ENCODE measurements around the gene SH3RF3. TPM values are rescaled to one million over a fixed set of nuclear protein-coding genes. Genes with fewer than 3 reads are reported as not detected.

The SH3RF3 gene
- total RNA-seq, 1 experiment from 2014 or later: not detected

DNA sequence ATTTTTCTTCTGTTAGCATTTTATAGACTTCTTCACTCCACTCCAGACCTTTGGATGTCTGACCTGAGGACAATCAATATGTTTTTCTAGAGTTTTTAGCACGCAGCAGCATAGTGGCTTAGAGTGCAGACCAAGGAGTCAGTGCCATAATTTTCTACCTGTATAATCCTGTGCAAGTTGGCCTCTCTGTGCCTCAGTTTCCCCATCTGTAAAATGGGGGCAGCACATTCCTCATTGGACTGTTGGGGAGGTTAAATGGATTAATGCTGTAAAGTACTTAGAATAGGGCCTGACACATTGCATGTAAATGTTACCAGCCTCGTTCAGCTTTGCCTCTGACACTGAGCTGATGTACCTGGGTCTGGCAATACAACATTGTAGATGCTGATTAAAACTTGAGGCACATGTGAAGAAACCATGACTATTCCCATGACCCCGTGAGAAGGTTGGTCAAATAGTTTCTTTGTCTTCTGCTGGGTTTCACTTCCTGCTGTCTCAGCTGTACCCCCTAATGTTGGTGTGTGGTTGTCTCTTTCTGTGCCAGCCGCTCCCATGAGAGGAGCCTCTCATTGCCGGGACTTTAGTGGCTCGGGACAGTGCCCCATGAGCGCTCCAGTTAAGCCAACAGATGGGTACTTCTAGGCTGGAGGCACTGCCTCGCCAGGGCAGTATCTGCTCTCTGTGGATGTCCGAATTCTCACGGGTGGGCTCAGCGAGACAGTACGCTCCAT is 125.3 kb downstream of the SH3RF3 start:
- no peaks in the 10 kb centered on the region for H4K20me1 ChIP-seq (ENCODE audit: insufficient read depth)
- no peaks in the 10 kb centered on the region for H3K9me2 ChIP-seq (ENCODE audit: insufficient read depth)
- no peaks in the 10 kb centered on the region; the same call in 1 of the 2 replicates for H3K27me3 ChIP-seq (ENCODE audit: insufficient read depth, low read length)
- ChIA-PET POLR2A (no interaction called here), CTCF (no interaction called here), RAD21 (ENCODE audit: low non-redundant PET in 1 of 2, low total read pairs in 2 of 2, uncharacterized antibody in 2 of 2, unreplicated experiment in 2 of 2) (no interaction called here)
- no peak overlapping the region for H3K27ac ChIP-seq (ENCODE audit: low read depth, low read length)
- TF ChIP-seq, protein P1, sequence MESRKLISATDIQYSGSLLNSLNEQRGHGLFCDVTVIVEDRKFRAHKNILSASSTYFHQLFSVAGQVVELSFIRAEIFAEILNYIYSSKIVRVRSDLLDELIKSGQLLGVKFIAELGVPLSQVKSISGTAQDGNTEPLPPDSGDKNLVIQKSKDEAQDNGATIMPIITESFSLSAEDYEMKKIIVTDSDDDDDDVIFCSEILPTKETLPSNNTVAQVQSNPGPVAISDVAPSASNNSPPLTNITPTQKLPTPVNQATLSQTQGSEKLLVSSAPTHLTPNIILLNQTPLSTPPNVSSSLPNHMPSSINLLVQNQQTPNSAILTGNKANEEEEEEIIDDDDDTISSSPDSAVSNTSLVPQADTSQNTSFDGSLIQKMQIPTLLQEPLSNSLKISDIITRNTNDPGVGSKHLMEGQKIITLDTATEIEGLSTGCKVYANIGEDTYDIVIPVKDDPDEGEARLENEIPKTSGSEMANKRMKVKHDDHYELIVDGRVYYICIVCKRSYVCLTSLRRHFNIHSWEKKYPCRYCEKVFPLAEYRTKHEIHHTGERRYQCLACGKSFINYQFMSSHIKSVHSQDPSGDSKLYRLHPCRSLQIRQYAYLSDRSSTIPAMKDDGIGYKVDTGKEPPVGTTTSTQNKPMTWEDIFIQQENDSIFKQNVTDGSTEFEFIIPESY (IDR thresholded peaks at IDR 0.05; ENCODE audit: extremely low read depth, insufficient replicate concordance, low read length): no peak
- TF ChIP-seq SP1 (IDR thresholded peaks at IDR 0.05; ENCODE audit: low read depth): no peak
- TF ChIP-seq JUND (IDR thresholded peaks at IDR 0.05): no peak
- TF ChIP-seq ZFX (IDR thresholded peaks at IDR 0.05): no peak
- no peak for TF ChIP-seq EZH2phosphoT487 (IDR thresholded peaks at IDR 0.05; ENCODE audit: borderline replicate concordance)
- no peak for TF ChIP-seq EGR1 (IDR thresholded peaks at IDR 0.05; ENCODE audit: low read depth)
- TF ChIP-seq, protein P2, sequence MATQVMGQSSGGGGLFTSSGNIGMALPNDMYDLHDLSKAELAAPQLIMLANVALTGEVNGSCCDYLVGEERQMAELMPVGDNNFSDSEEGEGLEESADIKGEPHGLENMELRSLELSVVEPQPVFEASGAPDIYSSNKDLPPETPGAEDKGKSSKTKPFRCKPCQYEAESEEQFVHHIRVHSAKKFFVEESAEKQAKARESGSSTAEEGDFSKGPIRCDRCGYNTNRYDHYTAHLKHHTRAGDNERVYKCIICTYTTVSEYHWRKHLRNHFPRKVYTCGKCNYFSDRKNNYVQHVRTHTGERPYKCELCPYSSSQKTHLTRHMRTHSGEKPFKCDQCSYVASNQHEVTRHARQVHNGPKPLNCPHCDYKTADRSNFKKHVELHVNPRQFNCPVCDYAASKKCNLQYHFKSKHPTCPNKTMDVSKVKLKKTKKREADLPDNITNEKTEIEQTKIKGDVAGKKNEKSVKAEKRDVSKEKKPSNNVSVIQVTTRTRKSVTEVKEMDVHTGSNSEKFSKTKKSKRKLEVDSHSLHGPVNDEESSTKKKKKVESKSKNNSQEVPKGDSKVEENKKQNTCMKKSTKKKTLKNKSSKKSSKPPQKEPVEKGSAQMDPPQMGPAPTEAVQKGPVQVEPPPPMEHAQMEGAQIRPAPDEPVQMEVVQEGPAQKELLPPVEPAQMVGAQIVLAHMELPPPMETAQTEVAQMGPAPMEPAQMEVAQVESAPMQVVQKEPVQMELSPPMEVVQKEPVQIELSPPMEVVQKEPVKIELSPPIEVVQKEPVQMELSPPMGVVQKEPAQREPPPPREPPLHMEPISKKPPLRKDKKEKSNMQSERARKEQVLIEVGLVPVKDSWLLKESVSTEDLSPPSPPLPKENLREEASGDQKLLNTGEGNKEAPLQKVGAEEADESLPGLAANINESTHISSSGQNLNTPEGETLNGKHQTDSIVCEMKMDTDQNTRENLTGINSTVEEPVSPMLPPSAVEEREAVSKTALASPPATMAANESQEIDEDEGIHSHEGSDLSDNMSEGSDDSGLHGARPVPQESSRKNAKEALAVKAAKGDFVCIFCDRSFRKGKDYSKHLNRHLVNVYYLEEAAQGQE (IDR thresholded peaks at IDR 0.05; ENCODE audit: low read depth): no peak
- TF ChIP-seq, protein P3, sequence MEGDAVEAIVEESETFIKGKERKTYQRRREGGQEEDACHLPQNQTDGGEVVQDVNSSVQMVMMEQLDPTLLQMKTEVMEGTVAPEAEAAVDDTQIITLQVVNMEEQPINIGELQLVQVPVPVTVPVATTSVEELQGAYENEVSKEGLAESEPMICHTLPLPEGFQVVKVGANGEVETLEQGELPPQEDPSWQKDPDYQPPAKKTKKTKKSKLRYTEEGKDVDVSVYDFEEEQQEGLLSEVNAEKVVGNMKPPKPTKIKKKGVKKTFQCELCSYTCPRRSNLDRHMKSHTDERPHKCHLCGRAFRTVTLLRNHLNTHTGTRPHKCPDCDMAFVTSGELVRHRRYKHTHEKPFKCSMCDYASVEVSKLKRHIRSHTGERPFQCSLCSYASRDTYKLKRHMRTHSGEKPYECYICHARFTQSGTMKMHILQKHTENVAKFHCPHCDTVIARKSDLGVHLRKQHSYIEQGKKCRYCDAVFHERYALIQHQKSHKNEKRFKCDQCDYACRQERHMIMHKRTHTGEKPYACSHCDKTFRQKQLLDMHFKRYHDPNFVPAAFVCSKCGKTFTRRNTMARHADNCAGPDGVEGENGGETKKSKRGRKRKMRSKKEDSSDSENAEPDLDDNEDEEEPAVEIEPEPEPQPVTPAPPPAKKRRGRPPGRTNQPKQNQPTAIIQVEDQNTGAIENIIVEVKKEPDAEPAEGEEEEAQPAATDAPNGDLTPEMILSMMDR (IDR thresholded peaks at IDR 0.05 in 2 of 3, conservative IDR thresholded peaks at IDR 0.05 in 1 of 3; ENCODE audit: borderline replicate concordance in 1 of 3, insufficient read depth in 1 of 3, low read depth in 2 of 3, low read length in 2 of 3): no peak
- TF ChIP-seq POLR2A (IDR thresholded peaks at IDR 0.05; ENCODE audit: borderline replicate concordance, extremely low read depth, insufficient read depth, insufficient read length): no peak
- TF ChIP-seq CBX3 (IDR thresholded peaks at IDR 0.05; ENCODE audit: low read depth): no peak
- no peak for TF ChIP-seq SRF (IDR thresholded peaks at IDR 0.05; ENCODE audit: low read depth)
- ATAC-seq: no peak
- H3K4me1 ChIP-seq (ENCODE audit: control insufficient read depth in 1 of 2, insufficient read depth in 2 of 2, low read length in 2 of 2): no peaks in the 10 kb centered on the region
- no peak overlapping the region for H3K4me2 ChIP-seq (ENCODE audit: low read length)
- H3K9me3 ChIP-seq (ENCODE audit: control insufficient read depth in 1 of 2, insufficient read depth in 1 of 2, low read depth in 1 of 2, low read length in 2 of 2): no peaks in the 10 kb centered on the region
- H3K9ac ChIP-seq (ENCODE audit: low read length): no peak overlapping the region
- H3K36me3 ChIP-seq (ENCODE audit: control insufficient read depth in 1 of 2, insufficient read depth in 2 of 2, low read length in 2 of 2): no peaks in the 10 kb centered on the region
- no peak overlapping the region for H3K4me3 ChIP-seq (replicated peaks in 1 of 2; ENCODE audit: low read depth in 1 of 2, low read length in 2 of 2)
- DNase-seq (ENCODE audit: low read depth, low spot score): no peak
- no peaks in the 10 kb centered on the region for H3K79me2 ChIP-seq (ENCODE audit: insufficient read depth, low read length)
- intact Hi-C loops (cut with micrococcal nuclease): no loop called here
- no peak overlapping the region for H2AFZ ChIP-seq (ENCODE audit: low read depth, low read length, poor library complexity, severe bottlenecking)
- BruUV-seq (replicated peaks): no TSS peak

All from HCT116 (cell line).